ENCODE measurements around the gene ANHX. TPM values are rescaled to one million over a fixed set of nuclear protein-coding genes. Genes with fewer than 3 reads are reported as not detected.

The ANHX gene
- not detected in 2 replicates for total RNA-seq

GRCh38 chr12:133235401-133236112 lies at the start of gene ANHX:
TSS of gene ANHX (minus strand) at chr12:133235877. CDS start at chr12:133234356, 1,521 bp downstream.

GRCh38 chr12:133181238-133181959 lies 54.3 kb downstream of the ANHX start, which contains the start of gene ZNF268:
TSS of gene ZNF268 (plus strand) at chr12:133181495. CDS start at chr12:133181998, 503 bp downstream.

Other genes with a start within 250 kb of the ANHX start
- gene ZNF26, start 249.5 kb downstream of the ANHX start, total RNA-seq = 4.1 and 4.9 TPM in 2 replicates
- 6.0 and 15.6 TPM in 2 replicates for gene ZNF84, start 198.4 kb downstream of the ANHX start, total RNA-seq
- 6.5 and 11.9 TPM in 2 replicates for gene ZNF140, start 155.0 kb downstream of the ANHX start, total RNA-seq
- 0.33 and 0.63 TPM in 2 replicates for gene ZNF891, start 105.6 kb downstream of the ANHX start, total RNA-seq
- gene ZNF10, start 105.2 kb downstream of the ANHX start, total RNA-seq = 2.8 and 7.9 TPM in 2 replicates
- 5.7 and 16.4 TPM in 2 replicates for gene ZNF268, start 54.4 kb downstream of the ANHX start, total RNA-seq